ENCODE measurements around the gene FBLN7. TPM values are rescaled to one million over a fixed set of nuclear protein-coding genes. Genes with fewer than 3 reads are reported as not detected.

The FBLN7 gene
- total RNA-seq, 2 experiments from 2014 or later = 7.9 to 8.3 TPM

DNA sequence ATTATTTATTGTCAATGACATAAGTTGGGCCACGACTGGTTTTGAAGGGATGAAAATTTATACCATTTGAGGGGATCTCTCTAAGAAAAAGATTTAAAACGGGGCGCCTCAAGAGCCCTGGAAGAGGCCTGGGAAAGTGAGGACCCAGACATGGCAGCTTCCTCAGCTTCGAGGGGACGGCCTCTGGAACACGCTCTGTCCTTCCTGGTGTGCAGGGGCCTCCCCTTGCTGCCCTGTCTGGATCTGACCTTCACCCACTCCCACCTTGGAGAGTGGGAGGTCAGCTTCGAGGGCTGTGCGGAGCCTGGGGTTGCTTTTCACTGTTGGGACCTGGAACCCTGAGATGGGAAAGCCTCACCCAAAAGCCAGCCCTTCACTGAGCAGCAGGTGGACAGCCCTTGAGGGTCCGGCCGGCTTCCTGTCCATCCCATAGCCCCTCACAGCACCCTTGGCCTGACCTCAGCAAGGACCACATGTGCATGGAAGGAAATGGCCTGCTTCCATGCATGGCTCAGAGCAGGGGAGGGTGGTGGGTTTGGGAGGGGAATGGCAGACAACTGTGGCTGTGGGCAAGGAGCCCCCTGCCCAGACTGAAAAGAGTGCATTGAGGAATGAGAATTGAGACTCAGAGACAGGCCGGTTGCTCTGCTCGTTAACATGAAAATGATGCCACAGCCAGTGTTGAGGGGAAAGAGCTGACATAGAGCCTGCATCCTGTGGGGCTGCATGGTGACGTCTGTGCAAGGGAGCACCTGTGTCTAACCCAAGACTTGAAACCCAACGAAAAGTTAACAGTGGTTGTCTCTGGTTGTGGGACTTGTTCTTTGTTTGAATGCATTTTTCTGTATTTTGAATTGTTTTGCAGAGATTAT lies 16.3 kb downstream of the FBLN7 start:
- H3K9me3 Mint-ChIP-seq = no peaks in the 10 kb centered on the region
- no peaks in the 10 kb centered on the region for H3K27me3 Mint-ChIP-seq
- peaks cover 34% of the 10 kb centered on the region for H3K4me1 Mint-ChIP-seq
- no peaks in the 10 kb centered on the region for H3K36me3 Mint-ChIP-seq (ENCODE audit: low read depth)
- H3K27ac Mint-ChIP-seq = peak overlapping the region; percentile 87
- ChIA-PET POLR2A (interaction anchor here (1.1 kb wide), 1 partner anchor 27 kb away, joined by 3 read pairs; no protein-coding TSS in a partner anchor), CTCF (interaction anchor here (0.6 to 1.9 kb wide), 4 partner anchors 16 to 92 kb away, joined by 3 to 6 read pairs (median 3); no protein-coding TSS in a partner anchor)
- H3K4me3 Mint-ChIP-seq = no peak overlapping the region
- peak; percentile 39 for DNase-seq

DNA sequence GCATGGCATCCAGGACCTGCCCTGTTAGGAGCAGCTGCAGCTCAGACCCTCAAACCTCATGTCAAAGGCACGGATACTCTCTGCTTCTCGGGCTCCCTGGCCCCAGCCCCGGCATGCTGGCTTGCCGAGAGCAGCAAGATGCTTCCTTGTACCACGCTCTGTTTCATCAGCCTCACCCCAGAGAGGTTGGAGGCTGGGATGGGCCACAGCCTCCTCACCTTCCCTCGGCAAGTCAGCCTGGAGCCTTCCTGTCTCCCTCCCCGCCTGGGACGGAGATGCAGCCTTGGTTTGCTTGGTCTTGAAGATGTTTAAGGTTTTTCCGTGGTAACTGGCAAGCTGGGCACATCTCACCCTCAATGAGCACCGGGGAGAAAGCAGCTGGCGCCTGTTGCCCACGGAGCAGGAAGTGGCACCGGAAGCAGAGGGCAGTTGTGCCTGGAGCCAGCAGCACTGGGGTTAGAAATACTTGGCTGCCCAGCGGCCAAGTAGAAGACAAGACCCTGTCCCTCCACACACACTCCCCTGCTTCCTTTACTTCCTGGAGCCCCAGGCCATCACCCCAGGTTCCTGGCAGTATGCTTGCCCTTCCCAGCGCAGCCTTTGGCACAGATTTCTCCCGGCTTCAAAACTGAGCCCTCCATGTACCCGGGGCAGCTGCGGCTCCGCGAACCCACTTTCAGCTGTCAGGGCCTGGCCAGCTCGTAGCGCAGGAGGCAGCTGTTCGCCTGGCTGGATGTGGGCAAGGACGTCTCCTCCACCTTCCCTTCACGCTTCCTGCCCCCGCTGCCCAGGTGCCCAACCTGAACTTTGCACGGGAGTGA lies 17.4 kb downstream of the FBLN7 start:
- peaks cover 38% of the 10 kb centered on the region for H3K4me1 Mint-ChIP-seq
- H3K36me3 Mint-ChIP-seq (ENCODE audit: low read depth) = no peaks in the 10 kb centered on the region
- CTCF ChIA-PET = interaction anchor here (0.6 to 1.9 kb wide), 6 partner anchors 11 to 91 kb away, joined by 3 to 6 read pairs (median 3); no protein-coding TSS in a partner anchor
- POLR2A ChIA-PET = interaction anchor here (1.1 kb wide), 1 partner anchor 26 kb away, joined by 3 read pairs; no protein-coding TSS in a partner anchor
- H3K9me3 Mint-ChIP-seq = no peaks in the 10 kb centered on the region
- peak; percentile 44 for DNase-seq
- H3K4me3 Mint-ChIP-seq = peak overlapping the region; percentile 30
- no peaks in the 10 kb centered on the region for H3K27me3 Mint-ChIP-seq
- H3K27ac Mint-ChIP-seq = peak overlapping the region; percentile 87

DNA sequence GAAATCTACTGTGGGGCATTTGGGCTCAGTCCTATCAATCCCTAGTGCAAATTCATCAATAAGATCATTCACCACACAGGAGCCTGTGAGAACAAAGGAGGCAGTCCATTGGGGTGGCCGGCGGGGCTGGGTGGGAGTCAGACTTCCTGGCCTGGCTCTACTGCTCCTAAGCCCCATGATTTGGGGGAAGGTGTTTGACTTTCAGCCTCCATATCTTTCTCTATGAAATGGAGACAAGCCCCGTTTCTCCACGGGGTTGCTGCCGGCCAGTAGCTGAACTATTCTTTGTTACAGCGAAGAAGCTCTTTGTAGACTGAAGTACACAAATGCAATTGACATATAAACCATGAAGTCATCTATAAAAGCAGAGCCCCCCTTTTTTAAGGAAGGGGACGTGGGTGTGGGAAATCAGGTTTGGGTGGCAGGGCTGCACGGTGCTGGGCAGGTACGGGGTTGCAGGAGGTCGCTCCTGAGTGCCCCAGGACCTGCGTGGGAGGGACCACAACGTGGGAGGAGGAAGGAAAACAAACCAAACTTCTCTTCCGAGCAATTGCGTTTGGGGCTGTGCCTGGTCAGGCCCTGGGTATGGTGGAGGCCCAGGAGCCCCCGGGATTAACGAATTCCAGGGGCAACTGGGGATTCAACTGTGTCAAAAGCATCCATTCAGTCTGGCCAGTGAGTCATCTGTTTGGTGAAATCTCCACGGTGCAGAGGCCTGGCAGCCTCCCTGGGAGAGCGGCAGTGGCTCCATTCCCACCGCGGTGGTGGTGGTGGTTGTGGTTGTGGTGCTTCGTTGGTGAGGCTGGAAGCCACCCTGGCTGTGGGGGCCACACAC lies 18.2 kb downstream of the FBLN7 start:
- Mint-ChIP-seq H3K27ac (peak overlapping the region; percentile 87), H3K36me3 (ENCODE audit: low read depth) (no peaks in the 10 kb centered on the region), H3K9me3 (no peaks in the 10 kb centered on the region), H3K4me3 (peak overlapping the region; percentile 30), H3K4me1 (peaks cover 39% of the 10 kb centered on the region), H3K27me3 (no peaks in the 10 kb centered on the region)
- POLR2A ChIA-PET = interaction anchor here (1.1 kb wide), 1 partner anchor 26 kb away, joined by 3 read pairs; no protein-coding TSS in a partner anchor
- CTCF ChIA-PET = interaction anchor here (1.0 to 1.9 kb wide), 4 partner anchors 15 to 80 kb away, joined by 3 to 6 read pairs (median 3); no protein-coding TSS in a partner anchor
- DNase-seq = peak; percentile 25

DNA sequence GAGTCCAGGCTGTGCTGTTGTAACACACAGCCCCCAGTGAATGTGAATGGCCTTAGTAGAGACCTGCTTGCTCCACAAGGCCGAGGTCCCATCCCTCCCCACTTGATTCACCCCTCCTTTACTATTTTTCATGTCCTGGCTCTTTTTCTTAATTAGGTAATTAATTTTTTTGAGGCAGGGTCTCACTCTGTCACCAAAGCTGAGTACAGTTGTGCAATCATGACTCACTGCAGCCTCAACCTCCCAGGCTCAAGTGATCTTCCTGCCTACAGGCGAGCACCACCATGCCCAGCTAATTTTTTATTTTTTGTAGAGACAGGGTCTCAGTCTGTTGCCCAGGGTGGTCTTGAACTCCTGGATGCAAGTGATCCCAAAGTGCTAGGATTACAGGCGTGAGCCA lies 19.3 kb downstream of the FBLN7 start:
- Mint-ChIP-seq H3K36me3 (ENCODE audit: low read depth) (no peaks in the 10 kb centered on the region), H3K9me3 (no peaks in the 10 kb centered on the region), H3K27ac (no peak overlapping the region), H3K27me3 (no peaks in the 10 kb centered on the region), H3K4me1 (peaks cover 39% of the 10 kb centered on the region), H3K4me3 (no peak overlapping the region)
- POLR2A ChIA-PET = no interaction called here
- no peak for DNase-seq
- CTCF ChIA-PET = no interaction called here

DNA sequence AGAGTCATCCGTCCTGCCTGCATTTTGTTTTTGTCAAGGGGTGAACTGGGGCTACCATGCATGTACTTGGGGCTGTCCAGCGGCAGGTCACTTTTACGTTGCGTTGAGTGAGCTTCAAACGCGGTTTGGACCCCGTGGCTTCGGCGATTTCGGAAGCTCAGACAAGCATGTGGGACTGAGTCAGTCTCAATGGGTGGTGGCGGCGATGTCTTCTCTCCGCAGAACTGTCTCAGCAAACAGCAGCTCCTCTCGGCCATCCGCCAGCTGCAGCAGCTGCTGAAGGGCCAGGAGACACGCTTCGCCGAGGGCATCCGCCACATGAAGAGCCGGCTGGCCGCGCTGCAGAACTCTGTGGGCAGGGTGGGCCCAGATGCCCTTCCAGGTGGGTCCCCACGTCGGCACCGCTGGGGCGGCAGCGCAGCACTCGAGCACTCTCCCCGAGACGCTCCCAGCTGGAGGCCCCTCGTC lies 21.3 kb downstream of the FBLN7 start:
- peaks cover 34% of the 10 kb centered on the region for H3K4me1 Mint-ChIP-seq
- no peak overlapping the region for H3K27ac Mint-ChIP-seq
- CTCF ChIA-PET = interaction anchor here (0.9 kb wide), 1 partner anchor 12 kb away, joined by 3 read pairs; no protein-coding TSS in a partner anchor
- POLR2A ChIA-PET = no interaction called here
- no peaks in the 10 kb centered on the region for H3K9me3 Mint-ChIP-seq
- H3K4me3 Mint-ChIP-seq = no peak overlapping the region
- no peak for DNase-seq
- H3K36me3 Mint-ChIP-seq (ENCODE audit: low read depth) = no peaks in the 10 kb centered on the region
- H3K27me3 Mint-ChIP-seq = no peaks in the 10 kb centered on the region

DNA sequence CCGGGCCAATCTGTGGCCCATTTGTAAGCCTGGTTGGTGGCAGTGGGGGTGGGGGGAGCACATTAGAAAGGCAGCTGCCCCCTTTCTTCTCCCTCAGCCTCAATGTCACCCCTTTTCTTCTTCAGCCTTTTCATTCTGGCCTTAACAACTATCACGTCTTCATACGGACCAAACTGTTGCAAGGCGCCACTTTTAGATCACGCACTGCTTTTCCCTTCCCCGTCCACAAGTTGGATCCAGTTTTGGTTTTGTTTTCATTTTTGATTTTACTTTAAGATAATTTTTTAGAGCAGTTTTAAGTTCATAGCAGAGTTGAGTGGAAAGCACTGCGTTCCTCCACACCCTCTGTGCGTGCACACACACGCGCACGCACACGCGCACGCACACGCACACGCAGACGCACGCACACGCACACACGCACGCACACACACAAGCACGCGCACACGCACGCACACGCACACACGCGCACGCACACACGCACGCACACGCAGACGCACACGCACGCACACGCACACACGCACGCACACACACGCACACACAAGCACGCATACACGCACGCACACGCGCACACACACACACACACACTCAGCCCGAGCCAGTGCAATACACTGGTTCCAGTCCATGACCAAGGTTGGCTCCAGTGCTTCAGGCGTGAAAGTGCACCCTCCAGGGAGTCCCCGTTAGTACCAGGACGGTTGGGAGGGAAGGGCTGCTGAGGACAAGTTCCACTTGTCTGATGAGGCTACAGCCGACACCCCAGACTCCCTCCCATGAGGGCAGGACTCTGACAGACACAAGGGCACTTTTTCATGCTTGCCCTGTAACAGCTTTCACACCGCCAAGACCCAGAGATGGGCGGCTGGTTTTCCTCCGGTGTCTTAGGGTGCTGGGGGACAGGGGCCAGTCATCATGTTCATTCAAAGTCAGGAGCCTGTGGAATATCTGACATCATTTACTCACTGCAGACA lies 22.4 kb downstream of the FBLN7 start:
- Mint-ChIP-seq H3K4me1 (peaks cover 23% of the 10 kb centered on the region), H3K27ac (no peak overlapping the region), H3K9me3 (no peaks in the 10 kb centered on the region), H3K4me3 (no peak overlapping the region), H3K27me3 (no peaks in the 10 kb centered on the region), H3K36me3 (ENCODE audit: low read depth) (no peaks in the 10 kb centered on the region)
- POLR2A ChIA-PET = no interaction called here
- CTCF ChIA-PET = no interaction called here
- no peak for DNase-seq

DNA sequence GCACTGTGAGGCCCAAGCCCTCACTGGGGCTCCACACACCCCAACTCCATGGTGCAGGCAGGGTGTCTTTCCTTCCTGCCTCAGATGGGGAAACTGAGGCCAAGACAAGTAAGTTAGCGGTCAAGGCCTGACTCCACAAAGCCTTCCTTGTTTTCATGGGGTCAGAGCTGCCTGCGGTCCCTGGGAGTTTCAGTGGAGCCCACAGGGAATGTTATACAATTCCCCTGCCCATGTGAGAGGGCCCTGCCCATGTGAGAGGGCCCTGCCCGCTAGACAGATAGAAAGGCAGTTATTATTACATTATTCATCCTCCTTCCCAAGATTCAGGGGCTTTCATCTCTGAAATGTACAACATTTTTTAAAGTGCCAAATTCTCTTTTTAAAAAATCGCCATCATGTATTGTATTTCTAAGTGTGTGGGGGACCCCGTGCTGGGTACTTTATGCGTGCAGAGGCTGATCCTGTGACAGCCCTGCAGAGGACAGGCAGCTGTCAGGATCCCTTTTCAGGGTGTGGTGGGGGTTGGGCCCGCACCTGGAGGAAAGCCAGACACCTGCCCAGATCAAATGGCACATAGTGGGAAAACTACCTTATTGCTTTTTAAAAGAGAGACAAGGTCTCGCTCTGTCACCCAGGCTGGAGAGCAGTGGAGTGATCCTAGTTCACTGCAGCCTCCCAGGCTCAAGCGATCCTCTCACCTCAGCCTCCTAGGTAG lies 23.4 kb downstream of the FBLN7 start:
- Mint-ChIP-seq H3K27ac (no peak overlapping the region), H3K27me3 (no peaks in the 10 kb centered on the region), H3K4me1 (peaks cover 13% of the 10 kb centered on the region), H3K36me3 (ENCODE audit: low read depth) (no peaks in the 10 kb centered on the region), H3K9me3 (no peaks in the 10 kb centered on the region), H3K4me3 (no peak overlapping the region)
- ChIA-PET CTCF (interaction anchor here (0.6 to 1.4 kb wide), 2 partner anchors 20 to 97 kb away, joined by 3 to 5 read pairs; no protein-coding TSS in a partner anchor), POLR2A (no interaction called here)
- no peak for DNase-seq

DNA sequence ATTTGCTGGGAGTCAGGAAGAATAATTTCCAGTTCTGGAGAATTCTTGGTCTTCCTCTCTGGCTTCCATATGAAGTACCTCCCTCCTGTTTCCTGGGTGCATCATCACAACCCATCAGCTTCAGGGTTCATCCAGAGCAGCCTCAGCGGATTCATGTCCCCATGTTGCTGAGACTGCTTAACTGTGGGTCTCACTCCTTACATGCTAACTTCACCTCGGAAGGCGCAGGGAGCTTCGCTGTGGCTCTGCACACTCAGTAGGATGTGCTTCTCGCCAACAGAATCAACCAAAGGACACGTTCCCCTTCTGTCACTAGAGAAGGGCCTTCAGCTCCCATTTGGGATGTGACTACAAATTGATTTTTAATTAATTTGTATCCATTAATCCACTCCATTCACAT lies 24.2 kb downstream of the FBLN7 start:
- ChIA-PET CTCF (interaction anchor here (0.6 to 1.4 kb wide), 4 partner anchors 19 to 488 kb away, joined by 3 to 6 read pairs (median 4); no protein-coding TSS in a partner anchor), POLR2A (no interaction called here)
- H3K36me3 Mint-ChIP-seq (ENCODE audit: low read depth) = no peaks in the 10 kb centered on the region
- DNase-seq = no peak
- H3K9me3 Mint-ChIP-seq = no peaks in the 10 kb centered on the region
- peaks cover 14% of the 10 kb centered on the region for H3K4me1 Mint-ChIP-seq
- no peak overlapping the region for H3K27ac Mint-ChIP-seq
- H3K27me3 Mint-ChIP-seq = no peaks in the 10 kb centered on the region
- H3K4me3 Mint-ChIP-seq = no peak overlapping the region

DNA sequence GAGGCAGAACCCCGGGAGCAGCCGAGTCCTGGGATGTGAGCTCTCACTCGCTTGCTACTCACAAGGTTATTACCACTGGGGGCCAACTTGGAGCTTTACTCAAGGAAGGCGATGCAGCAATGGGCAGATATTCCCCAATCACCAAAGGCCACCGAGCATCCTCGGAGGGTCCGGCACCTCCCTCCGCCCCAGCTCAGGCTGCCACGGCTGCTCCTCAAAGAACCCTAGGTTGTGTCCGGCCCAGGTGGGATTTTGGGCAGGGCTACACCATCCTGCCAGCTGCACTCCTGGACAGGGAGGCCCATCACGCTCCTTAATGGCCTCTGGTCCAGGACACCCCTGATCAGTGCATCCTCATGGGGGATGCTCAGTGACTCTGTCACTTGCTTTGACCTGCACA lies 24.8 kb downstream of the FBLN7 start:
- Mint-ChIP-seq H3K27me3 (no peaks in the 10 kb centered on the region), H3K27ac (no peak overlapping the region), H3K4me1 (peaks cover 12% of the 10 kb centered on the region), H3K9me3 (no peaks in the 10 kb centered on the region), H3K36me3 (ENCODE audit: low read depth) (no peaks in the 10 kb centered on the region), H3K4me3 (no peak overlapping the region)
- DNase-seq = no peak
- POLR2A ChIA-PET = interaction anchor here (0.5 kb wide), 1 partner anchor 15 kb away, joined by 3 read pairs; no protein-coding TSS in a partner anchor
- CTCF ChIA-PET = interaction anchor here (0.6 to 1.4 kb wide), 3 partner anchors 19 to 487 kb away, joined by 3 to 6 read pairs (median 5); no protein-coding TSS in a partner anchor

DNA sequence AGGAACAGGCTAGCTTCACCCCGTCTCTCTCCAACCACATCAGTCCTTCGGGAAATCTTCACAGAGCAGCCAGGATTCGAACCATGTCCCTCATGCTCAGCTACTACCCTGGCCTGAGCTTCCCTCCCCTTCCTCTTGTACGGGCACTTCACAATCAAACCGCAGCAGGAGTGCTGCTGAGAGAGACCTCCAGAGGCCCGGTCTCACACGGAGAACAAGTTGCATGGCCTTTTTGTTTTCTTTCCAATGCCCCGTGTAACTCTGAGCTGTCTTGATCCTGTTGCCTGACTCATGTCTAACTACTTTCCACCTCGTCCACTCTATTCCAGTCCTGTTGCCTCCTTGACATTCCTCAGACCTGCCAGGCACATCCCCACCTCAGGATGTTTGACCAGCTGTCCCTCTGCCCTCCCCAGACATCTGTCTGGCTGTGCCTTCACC lies 25.4 kb downstream of the FBLN7 start:
- Mint-ChIP-seq H3K27me3 (no peaks in the 10 kb centered on the region), H3K9me3 (no peaks in the 10 kb centered on the region), H3K4me3 (no peak overlapping the region), H3K4me1 (peaks cover 12% of the 10 kb centered on the region), H3K27ac (no peak overlapping the region), H3K36me3 (ENCODE audit: low read depth) (no peaks in the 10 kb centered on the region)
- CTCF ChIA-PET = interaction anchor here (0.9 to 2.0 kb wide), 2 partner anchors 9 to 11 kb away, joined by 3 to 7 read pairs; no protein-coding TSS in a partner anchor
- no peak for DNase-seq
- POLR2A ChIA-PET = interaction anchor here (0.5 kb wide), 1 partner anchor 14 kb away, joined by 3 read pairs; no protein-coding TSS in a partner anchor
